ENCODE data around the gene UGT1A9.

- TF ChIP-seq, protein P1, sequence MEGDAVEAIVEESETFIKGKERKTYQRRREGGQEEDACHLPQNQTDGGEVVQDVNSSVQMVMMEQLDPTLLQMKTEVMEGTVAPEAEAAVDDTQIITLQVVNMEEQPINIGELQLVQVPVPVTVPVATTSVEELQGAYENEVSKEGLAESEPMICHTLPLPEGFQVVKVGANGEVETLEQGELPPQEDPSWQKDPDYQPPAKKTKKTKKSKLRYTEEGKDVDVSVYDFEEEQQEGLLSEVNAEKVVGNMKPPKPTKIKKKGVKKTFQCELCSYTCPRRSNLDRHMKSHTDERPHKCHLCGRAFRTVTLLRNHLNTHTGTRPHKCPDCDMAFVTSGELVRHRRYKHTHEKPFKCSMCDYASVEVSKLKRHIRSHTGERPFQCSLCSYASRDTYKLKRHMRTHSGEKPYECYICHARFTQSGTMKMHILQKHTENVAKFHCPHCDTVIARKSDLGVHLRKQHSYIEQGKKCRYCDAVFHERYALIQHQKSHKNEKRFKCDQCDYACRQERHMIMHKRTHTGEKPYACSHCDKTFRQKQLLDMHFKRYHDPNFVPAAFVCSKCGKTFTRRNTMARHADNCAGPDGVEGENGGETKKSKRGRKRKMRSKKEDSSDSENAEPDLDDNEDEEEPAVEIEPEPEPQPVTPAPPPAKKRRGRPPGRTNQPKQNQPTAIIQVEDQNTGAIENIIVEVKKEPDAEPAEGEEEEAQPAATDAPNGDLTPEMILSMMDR (IDR thresholded peaks at IDR 0.05; ENCODE audit: low read depth, low read length) = no peak
- no peak for TF ChIP-seq POLR2A (IDR thresholded peaks at IDR 0.05; ENCODE audit: extremely low read depth, insufficient read length)
Measured at GRCh38 chr2:233772153-233772552, 100.5 kb downstream of the UGT1A9 start.
